PC-9 (cell line): ENCODE measurements around the gene UBE2L3. TPM values are rescaled to one million over a fixed set of nuclear protein-coding genes. Genes with fewer than 3 reads are reported as not detected.

ENCODE experiments used
- BruUV-seq: library from RNA; stranded (reverse); fragments of 400-500 nt; replicated peaks from 2 replicates; lab custom pipeline; 2021; lab: Mats Ljungman, UMichigan
- CTCF ChIA-PET: fragments of 300-600 bp; sonication (Branson Sonifier 250); formaldehyde crosslinking; loops from one replicate; lab custom pipeline; 2022; ENCODE audit warnings: antibody characterized with exemption; lab: Charles Lee
- POLR2A ChIA-PET: fragments of 300-600 bp; sonication (Branson Sonifier 250); formaldehyde crosslinking; loops from one replicate; lab custom pipeline; 2022; ENCODE audit warnings: antibody characterized with exemption; ENCODE audit not compliant: unreplicated experiment; lab: Charles Lee
- DNase-seq, 2 experiments: peaks; one replicate each; pipeline versions ENCODE4 v3.0.0 to v3.0.0-alpha.2; 2015 to 2022; ENCODE audit warnings: mixed read lengths in 1 of 2
- H2AFZ ChIP-seq: fragments of 200-600 bp; sonication (generic); 2 replicates; pipeline ENCODE4 v1.8.1; 2017; ENCODE audit warnings: antibody characterized with exemption
- H3F3A ChIP-seq: fragments of 200-600 bp; sonication (generic); 2 replicates; pipeline ENCODE4 v1.8.1; 2017; ENCODE audit warnings: antibody characterized with exemption, mild to moderate bottlenecking, low read depth; ENCODE audit not compliant: insufficient read depth
- H3K27ac ChIP-seq: fragments of 200-600 bp; sonication (generic); 2 replicates; pipeline ENCODE4 v1.6.1; 2016; ENCODE audit warnings: mixed run types
- H3K27me3 ChIP-seq: fragments of 200-600 bp; sonication (generic); 2 replicates; pipeline ENCODE4 v1.6.1; 2016; ENCODE audit warnings: low read depth, mixed run types; ENCODE audit not compliant: insufficient read depth
- H3K36me3 ChIP-seq: fragments of 200-600 bp; sonication (generic); 2 replicates; pipeline ENCODE4 v1.6.1; 2016; ENCODE audit warnings: low read depth, mixed run types
- H3K4me1 ChIP-seq: fragments of 200-600 bp; sonication (generic); replicated peaks from 2 replicates; pipeline ENCODE4 v1.6.1; 2016; ENCODE audit warnings: mixed run types; ENCODE audit not compliant: insufficient read depth
- H3K4me2 ChIP-seq: fragments of 200-600 bp; sonication (generic); 2 replicates; pipeline ENCODE4 v1.6.1; 2017; ENCODE audit warnings: mixed run types
- H3K4me3 ChIP-seq: fragments of 200-600 bp; sonication (generic); 2 replicates; pipeline ENCODE4 v1.6.1; 2016; ENCODE audit warnings: mixed run types
- H3K79me2 ChIP-seq: fragments of 200-600 bp; sonication (generic); 2 replicates; pipeline ENCODE4 v1.6.1; 2017; ENCODE audit warnings: low read depth, mixed run types
- H3K9me2 ChIP-seq: fragments of 200-600 bp; sonication (generic); 2 replicates; pipeline ENCODE4 v1.8.1; 2017; ENCODE audit warnings: mild to moderate bottlenecking; ENCODE audit not compliant: insufficient read depth
- H3K9me3 ChIP-seq: fragments of 200-600 bp; sonication (generic); 2 replicates; pipeline ENCODE4 v1.8.1; 2016; ENCODE audit warnings: low read depth; ENCODE audit not compliant: insufficient read depth
- H4K20me1 ChIP-seq: fragments of 200-600 bp; sonication (generic); 2 replicates; pipeline ENCODE4 v1.8.1; 2017; ENCODE audit not compliant: insufficient read depth
- EZH2 ChIP-seq: fragments of 200-600 bp; sonication (generic); IDR thresholded peaks from 2 replicates; pipeline ENCODE4 v1.8.0; 2017; ENCODE audit warnings: antibody characterized with exemption, low read depth
- intact Hi-C: fragments of 100-400 bp; cut with micrococcal nuclease; formaldehyde crosslinking; loops from one replicate; pipeline ENCODE4 v1.10.0; 2022; ENCODE audit not compliant: unreplicated experiment
- total RNA-seq: library from RNA; stranded (reverse); gene quantifications from 2 replicates; pipeline ENCODE4 v1.2.3, GENCODE V29; 2021
- TF ChIP-seq, protein P1 (sequence below): fragments of 200-600 bp; sonication (generic); conservative IDR thresholded peaks from 2 replicates; pipeline ENCODE4 v1.6.1; 2017; ENCODE audit warnings: mixed run types, antibody characterized with exemption, mild to moderate bottlenecking, moderate library complexity

Gene UBE2L3
- total RNA-seq, 1 experiment from 2014 or later = 55.8 TPM

DNA sequence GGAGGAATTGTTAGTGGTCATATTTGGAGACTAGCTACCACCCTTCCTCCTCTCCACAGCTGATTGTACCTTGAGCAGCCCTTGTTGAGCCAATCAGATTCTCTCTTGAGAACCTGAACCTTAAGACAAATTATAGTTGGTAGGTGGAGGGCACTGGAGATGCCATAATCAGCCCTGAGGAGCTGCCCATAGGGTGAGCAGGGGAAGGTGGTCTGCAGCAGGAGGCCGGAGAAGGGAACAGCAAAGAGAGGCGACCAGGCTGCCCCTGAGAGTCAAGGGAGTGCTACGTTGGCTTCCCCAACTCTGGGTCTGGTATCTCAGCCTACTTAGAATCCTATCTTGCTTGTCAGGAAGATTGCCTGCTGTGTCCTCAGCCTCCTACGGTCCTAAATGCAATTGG, 71.8 kb downstream of the UBE2L3 start:
- TF ChIP-seq, protein P1, sequence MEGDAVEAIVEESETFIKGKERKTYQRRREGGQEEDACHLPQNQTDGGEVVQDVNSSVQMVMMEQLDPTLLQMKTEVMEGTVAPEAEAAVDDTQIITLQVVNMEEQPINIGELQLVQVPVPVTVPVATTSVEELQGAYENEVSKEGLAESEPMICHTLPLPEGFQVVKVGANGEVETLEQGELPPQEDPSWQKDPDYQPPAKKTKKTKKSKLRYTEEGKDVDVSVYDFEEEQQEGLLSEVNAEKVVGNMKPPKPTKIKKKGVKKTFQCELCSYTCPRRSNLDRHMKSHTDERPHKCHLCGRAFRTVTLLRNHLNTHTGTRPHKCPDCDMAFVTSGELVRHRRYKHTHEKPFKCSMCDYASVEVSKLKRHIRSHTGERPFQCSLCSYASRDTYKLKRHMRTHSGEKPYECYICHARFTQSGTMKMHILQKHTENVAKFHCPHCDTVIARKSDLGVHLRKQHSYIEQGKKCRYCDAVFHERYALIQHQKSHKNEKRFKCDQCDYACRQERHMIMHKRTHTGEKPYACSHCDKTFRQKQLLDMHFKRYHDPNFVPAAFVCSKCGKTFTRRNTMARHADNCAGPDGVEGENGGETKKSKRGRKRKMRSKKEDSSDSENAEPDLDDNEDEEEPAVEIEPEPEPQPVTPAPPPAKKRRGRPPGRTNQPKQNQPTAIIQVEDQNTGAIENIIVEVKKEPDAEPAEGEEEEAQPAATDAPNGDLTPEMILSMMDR = no peak
- TF ChIP-seq EZH2 = no peak
- H3K4me2 ChIP-seq = no peak overlapping the region
- H4K20me1 ChIP-seq = no peaks in the 10 kb centered on the region
- intact Hi-C loops = no loop called here
- H3K4me1 ChIP-seq = no peaks in the 10 kb centered on the region; the same call in 1 of the 2 replicates
- H3F3A ChIP-seq = no peaks in the 10 kb centered on the region
- BruUV-seq = no TSS peak
- H3K27me3 ChIP-seq = no peaks in the 10 kb centered on the region
- CTCF ChIA-PET = no interaction called here
- DNase-seq = no peak
- H3K4me3 ChIP-seq = no peak overlapping the region
- no peaks in the 10 kb centered on the region for H3K9me2 ChIP-seq
- no peak overlapping the region for H2AFZ ChIP-seq
- POLR2A ChIA-PET = no interaction called here
- no peak overlapping the region for H3K27ac ChIP-seq
- H3K79me2 ChIP-seq = no peaks in the 10 kb centered on the region
- no peaks in the 10 kb centered on the region for H3K36me3 ChIP-seq
- no peaks in the 10 kb centered on the region for H3K9me3 ChIP-seq

DNA sequence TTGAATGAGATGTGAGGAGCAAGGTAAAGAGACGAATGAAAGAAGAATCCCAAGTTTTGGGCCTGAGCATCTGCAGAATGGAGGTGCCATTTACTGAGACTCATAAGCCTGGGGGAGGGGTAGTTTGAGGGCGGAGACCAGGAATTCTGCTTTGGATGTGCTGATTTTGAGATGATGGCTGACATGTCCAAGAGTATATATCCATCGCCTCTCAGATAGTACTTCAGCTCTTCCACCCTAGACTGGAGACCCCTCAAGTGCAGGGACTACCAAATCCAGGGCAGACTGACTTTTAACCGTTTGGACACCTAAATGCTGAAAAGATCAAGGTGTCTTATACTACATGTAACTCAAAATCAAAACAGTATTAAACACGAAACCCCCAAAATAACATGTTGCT, 73.3 kb downstream of the UBE2L3 start:
- H3K4me1 ChIP-seq = no peaks in the 10 kb centered on the region; the same call in 1 of the 2 replicates
- no peak for DNase-seq
- no peaks in the 10 kb centered on the region for H3K79me2 ChIP-seq
- no peak overlapping the region for H2AFZ ChIP-seq
- H3K36me3 ChIP-seq = no peaks in the 10 kb centered on the region
- peak overlapping the region; percentile 90 for H3K4me2 ChIP-seq
- no peak overlapping the region for H3K4me3 ChIP-seq
- TF ChIP-seq EZH2 = no peak
- TF ChIP-seq, protein P1 = no peak
- no peak overlapping the region for H3K27ac ChIP-seq
- BruUV-seq = no TSS peak
- ChIA-PET CTCF (interaction anchor here (0.6 to 2.2 kb wide), 2 partner anchors 12 to 683 kb away, joined by 3 to 12 read pairs; no protein-coding TSS in a partner anchor), POLR2A (no interaction called here)
- no peaks in the 10 kb centered on the region for H3F3A ChIP-seq
- no peaks in the 10 kb centered on the region for H3K27me3 ChIP-seq
- no peaks in the 10 kb centered on the region for H4K20me1 ChIP-seq
- intact Hi-C loops = no loop called here
- no peaks in the 10 kb centered on the region for H3K9me2 ChIP-seq
- H3K9me3 ChIP-seq = no peaks in the 10 kb centered on the region

DNA sequence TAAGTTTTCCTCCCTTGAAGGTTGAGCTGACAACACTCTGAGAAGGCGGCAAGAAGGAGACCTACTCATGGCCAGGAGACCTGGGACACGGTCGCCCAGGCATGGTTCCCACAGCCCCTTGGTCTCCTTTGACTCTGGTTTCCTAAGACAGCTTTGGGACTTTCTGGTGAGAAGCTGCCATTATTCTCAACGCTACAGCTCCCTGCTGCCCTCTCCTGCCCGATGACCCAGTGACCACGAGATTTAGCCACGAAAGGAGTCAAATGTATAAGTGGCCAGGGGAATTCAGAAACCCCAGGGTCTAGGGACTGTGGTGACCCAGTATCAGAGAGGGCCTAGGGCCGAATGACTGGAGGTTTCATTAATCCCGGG, 73.9 kb downstream of the UBE2L3 start:
- Histone ChIP-seq H3K4me3 (peak overlapping the region; percentile 67), H3K79me2 (no peaks in the 10 kb centered on the region), H4K20me1 (no peaks in the 10 kb centered on the region), H3K27me3 (no peaks in the 10 kb centered on the region), H2AFZ (peak overlapping the region; percentile 84), H3K4me2 (peak overlapping the region; percentile 90), H3K27ac (peak overlapping the region; percentile 74), H3F3A (no peaks in the 10 kb centered on the region), H3K4me1 (no peaks in the 10 kb centered on the region; the same call in 1 of the 2 replicates), H3K9me2 (no peaks in the 10 kb centered on the region), H3K9me3 (no peaks in the 10 kb centered on the region), H3K36me3 (no peaks in the 10 kb centered on the region)
- no peak for TF ChIP-seq EZH2
- TF ChIP-seq, protein P1 = peak; percentile 59
- POLR2A ChIA-PET = interaction anchor here (0.6 kb wide), 1 partner anchor 19 kb away, joined by 3 read pairs; no protein-coding TSS in a partner anchor
- peak; percentile 50 to 51 for DNase-seq
- intact Hi-C loops = no loop called here
- BruUV-seq = no TSS peak
- CTCF ChIA-PET = interaction anchor here (0.6 to 2.2 kb wide), 3 partner anchors 13 to 684 kb away, joined by 3 to 12 read pairs (median 4); no protein-coding TSS in a partner anchor
